SK-N-SH (cell line): Measurements from ENCODE around the gene TMEM161A. TPM values are rescaled to one million over a fixed set of nuclear protein-coding genes. Genes with fewer than 3 reads are reported as not detected.

Experiments
- CTCF ChIA-PET: fragments of 300-600, 350-600 bp; formaldehyde crosslinking; extraction: SDS; loops from one replicate; lab custom pipeline; 2021; lab: Yijun Ruan, JAX
- POLR2A ChIA-PET: fragments of 350-600 bp; sonication (Branson Sonifier 250); formaldehyde crosslinking; extraction: SDS; loops from one replicate; lab custom pipeline; 2020; ENCODE audit warnings: antibody characterized with exemption, inconsistent platforms; lab: Yijun Ruan, JAX
- DNase-seq: peaks from one replicate; pipeline ENCODE4 v3.0.0; 2012
- H2AFZ ChIP-seq: fragments of 200-600 bp; sonication (generic); 2 replicates; pipeline ENCODE4 v1.8.1; 2016; ENCODE audit warnings: antibody characterized with exemption, mild to moderate bottlenecking, low read depth
- H3F3A ChIP-seq: fragments of 200-600 bp; sonication (generic); replicated peaks from 2 replicates; pipeline ENCODE3; 2016; ENCODE audit warnings: antibody characterized with exemption, mild to moderate bottlenecking; ENCODE audit not compliant: insufficient read depth
- H3K27ac ChIP-seq, 2 experiments: fragments of 200-500 bp in 1 of 2; fragments of 200-600 bp in 1 of 2; sonication (Bioruptor generic) in 1 of 2; sonication (generic), shearing (Covaris generic) in 1 of 2; 2 replicates each; pipeline versions ENCODE4 v1.5.1 to v1.6.1; 2014 to 2016; ENCODE audit warnings: low read depth in 2 of 2, inconsistent platforms in 1 of 2, low read length in 1 of 2, mild to moderate bottlenecking in 1 of 2, mixed read lengths in 1 of 2
- H3K27me3 ChIP-seq: fragments of 200-600 bp; sonication (generic), shearing (Covaris generic); 2 replicates; pipeline ENCODE4 v1.6.1; 2016; ENCODE audit warnings: mixed run types; ENCODE audit not compliant: insufficient read depth
- H3K36me3 ChIP-seq, 2 experiments: fragments of 200-500 bp in 1 of 2; fragments of 200-600 bp in 1 of 2; sonication (Bioruptor generic) in 1 of 2; sonication (generic) in 1 of 2; replicated peaks in 1 of 2; 2 replicates each; pipeline versions ENCODE3 to v1.5.1; 2014 to 2016; ENCODE audit warnings: low read length in 1 of 2, mild to moderate bottlenecking in 1 of 2; ENCODE audit not compliant: insufficient read depth in 2 of 2, control insufficient read depth in 1 of 2
- H3K4me1 ChIP-seq, 2 experiments: fragments of 200-500 bp in 1 of 2; fragments of 200-600 bp in 1 of 2; sonication (Bioruptor generic) in 1 of 2; sonication (generic), shearing (Covaris generic) in 1 of 2; 2 replicates each; pipeline versions ENCODE4 v1.5.1 to v1.6.1; 2014 to 2016; ENCODE audit warnings: low read depth in 1 of 2, low read length in 1 of 2, mixed run types in 1 of 2; ENCODE audit not compliant: insufficient read depth in 2 of 2, control insufficient read depth in 1 of 2
- H3K4me2 ChIP-seq: fragments of 200-600 bp; sonication (generic), shearing (Covaris generic); 2 replicates; pipeline ENCODE4 v1.6.1; 2017; ENCODE audit warnings: mixed run types
- H3K4me3 ChIP-seq, 2 experiments: fragments of 200-500 bp in 1 of 2; fragments of 200-600 bp in 1 of 2; sonication (Bioruptor generic) in 1 of 2; sonication (generic), shearing (Covaris generic) in 1 of 2; 2 replicates each; pipeline versions ENCODE4 v1.5.1 to v1.8.1; 2014 to 2016; ENCODE audit warnings: low read depth in 2 of 2, inconsistent platforms in 1 of 2, low read length in 1 of 2, mild to moderate bottlenecking in 1 of 2, mixed read lengths in 1 of 2, moderate library complexity in 1 of 2
- H3K79me2 ChIP-seq: fragments of 200-600 bp; sonication (generic); 2 replicates; pipeline ENCODE4 v1.8.1; 2017; ENCODE audit warnings: mild to moderate bottlenecking; ENCODE audit not compliant: insufficient read depth
- H3K9ac ChIP-seq: fragments of 200-600 bp; sonication (generic); 2 replicates; pipeline ENCODE4 v1.6.1; 2017; ENCODE audit warnings: mixed run types
- H3K9me2 ChIP-seq: fragments of 200-600 bp; sonication (generic); 2 replicates; pipeline ENCODE4 v1.6.1; 2017; ENCODE audit warnings: mixed run types
- H3K9me3 ChIP-seq: fragments of 200-600 bp; sonication (generic); 2 replicates; pipeline ENCODE4 v1.6.1; 2017; ENCODE audit warnings: mixed run types, mild to moderate bottlenecking, moderate library complexity
- H4K20me1 ChIP-seq: fragments of 200-600 bp; sonication (generic); 2 replicates; pipeline ENCODE4 v1.6.1; 2017; ENCODE audit warnings: mild to moderate bottlenecking, mixed run types; ENCODE audit not compliant: insufficient read depth
- CHD2 ChIP-seq: fragments of 150-350 bp; IDR thresholded peaks from 2 replicates; pipeline ENCODE4 v1.6.1; 2018; ENCODE audit warnings: low read length; ENCODE audit not compliant: partially characterized antibody
- ELF1 ChIP-seq: IDR thresholded peaks from 2 replicates; pipeline ENCODE4 v1.4.0; 2012
- EZH2phosphoT487 ChIP-seq: fragments of 200-600 bp; sonication (generic); IDR thresholded peaks from 2 replicates; pipeline ENCODE4 v1.6.1; 2017; ENCODE audit warnings: low read depth, mixed run types, mild to moderate bottlenecking, antibody characterized with exemption, moderate library complexity, borderline replicate concordance
- FOXJ3 ChIP-seq: sonication (generic); formaldehyde crosslinking; IDR thresholded peaks from 2 replicates; pipeline ENCODE4 v1.5.1; 2020; ENCODE audit warnings: mild to moderate bottlenecking, missing genetic modification reagents
- GABPA ChIP-seq: IDR thresholded peaks from 2 replicates; pipeline ENCODE4 v1.4.0; 2012; ENCODE audit warnings: low read depth, mild to moderate bottlenecking
- IRF3 ChIP-seq: fragments of 150-350 bp; IDR thresholded peaks from 2 replicates; pipeline ENCODE4 v1.6.1; 2016; ENCODE audit warnings: mild to moderate bottlenecking, low read depth, low read length
- MAX ChIP-seq: IDR thresholded peaks from 2 replicates; pipeline ENCODE4 v1.4.0; 2012; ENCODE audit warnings: low read depth
- MXI1 ChIP-seq: IDR thresholded peaks from 2 replicates; pipeline ENCODE4 v1.6.1; 2012; ENCODE audit warnings: mild to moderate bottlenecking, low read depth, low read length, improper control_type of control experiment
- NRF1 ChIP-seq: IDR thresholded peaks from 2 replicates; pipeline ENCODE4 v1.6.1; 2012; ENCODE audit warnings: low read depth, mild to moderate bottlenecking, low read length
- PBX3 ChIP-seq: IDR thresholded peaks from 2 replicates; pipeline ENCODE4; 2012
- POLR2AphosphoS5 ChIP-seq: IDR thresholded peaks from 2 replicates; pipeline ENCODE4 v1.6.1; 2012; ENCODE audit warnings: low read depth, low read length
- RCOR1 ChIP-seq: fragments of 150-350 bp; IDR thresholded peaks from 2 replicates; pipeline ENCODE4 v1.6.1; 2017; ENCODE audit warnings: antibody characterized with exemption, low read length
- REST ChIP-seq: IDR thresholded peaks from 2 replicates; pipeline ENCODE4 v1.6.1; 2012; ENCODE audit warnings: mild to moderate bottlenecking, low read depth, low read length, moderate library complexity
- RXRA ChIP-seq: IDR thresholded peaks from 2 replicates; pipeline ENCODE4 v1.4.0; 2012; ENCODE audit warnings: low read depth, mild to moderate bottlenecking, borderline replicate concordance
- TAF1 ChIP-seq: IDR thresholded peaks from 2 replicates; pipeline ENCODE4 v1.6.1; 2012; ENCODE audit warnings: low read depth, mild to moderate bottlenecking, low read length, moderate library complexity, borderline replicate concordance
- TCF12 ChIP-seq: IDR thresholded peaks from 2 replicates; pipeline ENCODE4 v1.4.0; 2012
- WGBS: methylation state at CpG from one replicate; pipeline ENCODE4 v1.1.6; 2017; ENCODE audit warnings: low lambda C conversion rate; 5-methylcytosine and 5-hydroxymethylcytosine counted together
- polyA plus RNA-seq, 3 experiments: library from polyadenylated mRNA; depleted of rRNA; stranded (reverse); fragments of >200 nt; gene quantifications; 2 replicates each; pipeline ENCODE4 v1.2.3, GENCODE V29; 2012

TMEM161A gene
- polyA plus RNA-seq, 1 of the 3 experiments (the other 2 are of a cell fraction): 39.3 TPM

GRCh38 chr19:19101540-19101939 lies 36.7 kb downstream of the TMEM161A start:
- Histone ChIP-seq H3K79me2 (no peaks in the 10 kb centered on the region), H3K9ac (no peak overlapping the region), H3K9me2 (no peaks in the 10 kb centered on the region), H3K27ac (no peak overlapping the region), H3K36me3 (no peaks in the 10 kb centered on the region), H3F3A (no peaks in the 10 kb centered on the region), H3K27me3 (no peaks in the 10 kb centered on the region), H3K4me1 (no peaks in the 10 kb centered on the region; a peak in 1 of 4 replicates), H3K4me3 (no peak overlapping the region), H3K9me3 (no peaks in the 10 kb centered on the region), H2AFZ (no peak overlapping the region), H3K4me2 (no peak overlapping the region), H4K20me1 (no peaks in the 10 kb centered on the region)
- POLR2A ChIA-PET: no interaction called here
- DNase-seq: peak; percentile 4
- CTCF ChIA-PET: interaction anchor here (1.9 kb wide), 1 partner anchor 73 kb away, joined by 8 read pairs; no protein-coding TSS in a partner anchor
- no peak for TF ChIP-seq EZH2phosphoT487
- TF ChIP-seq FOXJ3 (CRISPR knock-in tag): no peak
- no peak for TF ChIP-seq RCOR1
- TF ChIP-seq PBX3: no peak
- TF ChIP-seq MAX: no peak
- TF ChIP-seq REST: no peak
- no peak for TF ChIP-seq POLR2AphosphoS5
- WGBS: 91% methylated on average over 3 of the region's 8 CpGs

GRCh38 chr19:19098703-19099632 lies 39.3 kb downstream of the TMEM161A start:
- Histone ChIP-seq H3K27me3 (no peaks in the 10 kb centered on the region), H3K27ac (no peak overlapping the region), H3K9me2 (no peaks in the 10 kb centered on the region), H4K20me1 (no peaks in the 10 kb centered on the region), H3K9me3 (no peaks in the 10 kb centered on the region), H3F3A (no peaks in the 10 kb centered on the region), H2AFZ (no peak overlapping the region), H3K79me2 (no peaks in the 10 kb centered on the region), H3K4me2 (no peak overlapping the region), H3K4me1 (no peaks in the 10 kb centered on the region), H3K9ac (no peak overlapping the region), H3K36me3 (no peaks in the 10 kb centered on the region), H3K4me3 (no peak overlapping the region)
- WGBS: 81% methylated on average over 17 of the region's 18 CpGs
- no peak for DNase-seq
- ChIA-PET CTCF (interaction anchor here (1.0 kb wide), 1 partner anchor 17 kb away, joined by 3 read pairs; no protein-coding TSS in a partner anchor), POLR2A (no interaction called here)
- TF ChIP-seq TAF1: no peak
- no peak for TF ChIP-seq RXRA
- no peak for TF ChIP-seq MXI1
- no peak for TF ChIP-seq GABPA
- no peak for TF ChIP-seq NRF1
- no peak for TF ChIP-seq TCF12
- TF ChIP-seq REST: no peak
- no peak for TF ChIP-seq IRF3
- no peak for TF ChIP-seq ELF1
- no peak for TF ChIP-seq POLR2AphosphoS5
- TF ChIP-seq CHD2: no peak
